Measurements from ENCODE around the gene STK24. TPM values are rescaled to one million over a fixed set of nuclear protein-coding genes. Genes with fewer than 3 reads are reported as not detected.

STK24 gene
- total RNA-seq, 1 experiment from 2014 or later = 121 TPM

DNA sequence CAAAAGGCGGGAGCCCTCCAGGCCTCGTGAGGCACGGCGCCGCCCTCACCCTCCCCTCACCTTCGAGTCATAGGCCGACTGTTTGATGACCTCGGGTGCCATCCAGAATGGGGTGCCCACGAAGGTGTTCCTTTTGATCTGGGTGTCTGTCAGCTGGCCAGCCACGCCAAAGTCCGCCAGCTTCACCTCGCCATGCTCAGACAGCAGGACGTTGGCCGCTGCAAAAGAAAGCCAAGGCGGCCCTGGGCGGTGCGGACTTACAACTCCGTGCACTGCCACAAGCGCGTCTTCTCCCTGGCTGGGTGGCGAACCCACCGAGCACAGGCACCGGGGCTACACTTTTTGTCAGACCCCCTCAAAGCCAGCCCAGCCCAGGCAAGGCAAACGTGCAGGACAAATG, 102.1 kb downstream of the STK24 start:
- DNase-seq (ENCODE audit: low spot score) = no peak

DNA sequence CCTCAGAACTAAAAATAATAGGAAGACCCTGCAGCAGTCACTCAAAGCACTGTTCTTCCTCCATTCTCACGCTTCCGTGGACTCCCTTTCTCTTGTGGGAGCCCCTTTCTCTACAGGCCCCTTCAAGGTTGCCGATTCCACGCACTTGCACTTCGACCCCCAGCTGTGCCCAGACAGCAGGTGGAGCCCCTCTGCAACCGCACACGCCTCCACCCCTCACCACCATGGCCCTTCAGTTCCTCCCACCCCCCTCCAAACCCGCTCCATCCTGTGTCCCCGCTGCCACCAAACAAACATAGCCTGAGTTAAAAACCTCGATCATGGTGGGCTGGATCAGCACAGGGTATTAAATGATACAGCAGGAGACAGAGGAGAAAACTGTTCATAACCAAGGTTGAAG, 102.6 kb downstream of the STK24 start:
- DNase-seq (ENCODE audit: low spot score) = no peak

DNA sequence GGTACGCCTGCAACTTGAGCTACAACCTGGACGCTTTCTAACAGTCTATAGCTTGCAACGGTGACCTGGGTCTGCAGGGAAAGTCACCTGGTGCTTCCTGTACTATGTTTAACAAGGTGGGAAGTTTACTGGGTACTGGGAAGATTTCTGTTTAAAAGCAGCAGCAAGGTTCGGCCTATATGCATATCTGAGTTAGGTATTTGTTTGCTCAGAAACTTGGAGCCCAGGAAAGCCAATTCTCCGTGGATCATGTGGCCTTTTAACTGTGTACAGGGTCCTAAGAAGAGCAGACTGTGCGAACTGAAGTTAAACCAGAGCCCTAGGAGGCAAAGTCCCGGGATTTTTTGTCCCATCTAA, 103.1 kb downstream of the STK24 start:
- no peak for DNase-seq (ENCODE audit: low spot score)

DNA sequence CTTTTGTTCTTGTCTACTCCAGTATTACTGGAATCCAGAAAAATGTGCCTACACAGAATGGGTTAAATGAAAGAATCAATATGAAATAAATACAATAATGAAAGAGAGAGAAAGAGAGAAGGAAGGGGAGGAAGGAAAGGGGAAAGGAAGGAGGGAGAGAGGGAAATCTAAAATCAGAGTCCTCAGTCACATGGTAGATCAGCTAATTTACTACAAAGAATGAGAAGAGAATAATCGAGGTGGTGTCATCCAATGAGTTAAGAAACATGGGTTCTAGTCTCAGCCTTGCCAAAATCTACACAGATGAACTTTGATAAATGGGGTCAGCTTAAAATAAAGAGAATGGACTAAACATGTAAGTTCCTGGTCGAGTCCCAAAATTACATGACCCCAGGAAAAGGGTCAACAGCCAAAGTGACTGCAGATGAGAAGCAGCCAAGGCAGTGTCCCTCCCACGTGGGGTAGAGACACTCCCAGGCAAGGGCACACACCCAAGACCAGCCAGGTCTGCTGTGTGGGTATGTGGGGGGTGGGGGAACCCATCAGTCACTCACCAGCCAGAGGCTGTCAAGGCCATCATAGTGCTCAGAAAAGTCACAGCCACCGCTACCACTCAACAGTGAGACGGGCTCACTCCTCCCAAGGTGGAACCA, 103.6 kb downstream of the STK24 start:
- DNase-seq (ENCODE audit: low spot score) = no peak

DNA sequence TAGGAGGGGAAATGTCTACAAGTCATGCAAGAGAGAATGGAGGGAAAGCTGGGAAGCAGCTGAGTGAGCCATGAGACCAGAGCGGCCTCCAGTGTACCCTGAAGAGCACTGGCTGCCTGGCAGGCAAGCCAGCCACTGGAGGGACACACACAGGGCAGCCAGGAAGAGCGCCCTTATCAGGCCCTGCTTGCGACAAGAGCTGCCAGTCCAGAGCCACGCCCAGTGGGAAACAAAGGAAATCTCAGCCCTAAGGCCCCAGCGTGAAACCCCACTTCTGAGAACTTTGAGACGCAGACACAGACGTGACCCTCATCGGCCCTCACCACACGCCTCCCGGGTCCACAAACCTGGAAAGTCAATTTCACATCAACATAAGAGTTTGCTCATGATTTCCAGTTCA, 105.0 kb downstream of the STK24 start:
- DNase-seq (ENCODE audit: low spot score) = no peak

DNA sequence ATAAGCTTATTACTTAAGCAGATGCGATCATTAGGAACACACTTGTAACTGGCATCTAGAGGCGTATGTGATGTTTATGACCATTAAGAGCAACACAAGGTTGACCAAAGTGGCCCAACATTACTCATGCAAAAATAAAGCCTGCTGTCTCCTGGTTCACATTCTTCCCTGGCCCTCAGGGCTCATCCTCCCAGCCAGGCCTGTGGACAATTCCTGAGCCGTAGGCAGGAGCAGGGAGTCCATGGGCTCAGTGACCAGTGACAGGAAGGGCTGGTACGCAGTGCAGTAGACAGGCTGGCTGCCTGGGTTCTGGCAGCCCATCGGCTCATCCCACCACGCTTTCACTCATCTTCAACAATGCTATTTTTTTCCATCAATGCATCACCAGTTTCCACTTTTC, 106.0 kb downstream of the STK24 start:
- no peak for DNase-seq (ENCODE audit: low spot score)

DNA sequence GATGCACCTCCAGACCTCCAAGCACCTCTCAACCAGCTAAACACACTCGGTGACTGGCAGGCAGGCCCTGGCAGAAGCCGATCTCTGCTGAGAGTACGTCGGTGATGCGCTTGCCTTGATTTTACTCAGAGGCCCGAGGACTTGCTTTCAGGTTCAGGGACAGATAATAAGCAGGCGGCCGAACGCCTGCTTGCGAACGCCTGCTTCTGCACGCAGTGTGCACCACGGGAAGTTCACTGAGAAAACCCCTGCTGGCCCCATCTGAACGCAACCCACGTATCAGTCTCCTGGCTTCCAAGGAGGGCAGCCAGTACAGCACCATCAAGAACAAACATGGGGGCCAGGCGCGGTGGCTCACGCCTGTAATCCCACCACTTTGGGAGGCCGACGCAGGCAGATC, 108.0 kb downstream of the STK24 start:
- DNase-seq (ENCODE audit: low spot score) = no peak

DNA sequence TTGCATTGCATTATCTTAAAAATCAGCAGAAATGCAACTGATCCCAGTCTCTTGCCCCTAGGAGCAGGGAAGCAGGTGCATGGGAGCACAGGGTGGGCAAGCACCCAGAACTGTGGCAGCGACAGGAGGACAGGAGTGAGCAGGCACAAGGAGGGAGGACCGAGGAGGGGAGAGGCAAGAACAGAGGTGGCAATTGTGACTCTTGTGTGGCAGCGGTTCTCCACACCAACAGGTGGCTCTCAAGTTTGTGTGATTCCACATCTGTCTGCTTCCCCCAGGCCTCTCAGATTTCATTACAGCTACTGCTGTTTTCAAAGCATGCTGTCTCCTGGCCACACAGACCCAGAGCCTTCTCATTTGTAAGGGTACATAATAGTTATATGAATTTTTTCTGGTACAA, 108.5 kb downstream of the STK24 start:
- DNase-seq (ENCODE audit: low spot score) = no peak

DNA sequence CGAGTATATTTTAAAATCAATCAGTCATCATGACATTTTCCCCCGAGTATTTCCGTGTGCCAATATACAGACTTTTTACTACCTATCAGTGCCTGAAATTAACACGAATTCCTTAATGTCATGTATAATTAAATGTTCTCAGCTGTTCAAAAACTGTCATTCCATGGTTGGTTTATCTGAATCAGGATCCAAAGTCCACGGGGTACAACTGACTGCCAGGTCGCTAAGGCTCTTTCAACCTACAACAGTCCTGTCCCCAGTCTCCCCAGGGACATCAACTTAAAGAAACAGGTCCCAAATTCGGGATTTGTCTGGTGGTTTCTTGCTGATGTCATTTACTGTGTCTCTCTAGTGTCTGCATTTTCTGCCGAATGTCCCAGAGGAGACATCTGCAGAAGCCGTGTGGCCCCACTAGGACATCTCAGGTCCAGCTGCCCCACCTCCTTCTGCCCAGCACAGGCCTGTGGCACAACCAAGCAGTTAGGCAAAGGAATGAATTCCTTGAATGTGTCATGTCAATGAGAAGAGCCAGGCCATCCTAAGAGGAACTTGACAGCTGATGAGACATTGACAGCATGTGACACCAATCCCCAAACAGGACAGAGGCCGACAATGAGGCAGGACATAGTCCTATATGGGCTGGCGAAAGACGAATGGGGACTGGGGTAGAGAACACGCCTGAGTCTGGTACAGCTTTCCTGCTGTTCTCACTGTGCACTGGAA, 109.5 kb downstream of the STK24 start:
- no peak for DNase-seq (ENCODE audit: low spot score)

DNA sequence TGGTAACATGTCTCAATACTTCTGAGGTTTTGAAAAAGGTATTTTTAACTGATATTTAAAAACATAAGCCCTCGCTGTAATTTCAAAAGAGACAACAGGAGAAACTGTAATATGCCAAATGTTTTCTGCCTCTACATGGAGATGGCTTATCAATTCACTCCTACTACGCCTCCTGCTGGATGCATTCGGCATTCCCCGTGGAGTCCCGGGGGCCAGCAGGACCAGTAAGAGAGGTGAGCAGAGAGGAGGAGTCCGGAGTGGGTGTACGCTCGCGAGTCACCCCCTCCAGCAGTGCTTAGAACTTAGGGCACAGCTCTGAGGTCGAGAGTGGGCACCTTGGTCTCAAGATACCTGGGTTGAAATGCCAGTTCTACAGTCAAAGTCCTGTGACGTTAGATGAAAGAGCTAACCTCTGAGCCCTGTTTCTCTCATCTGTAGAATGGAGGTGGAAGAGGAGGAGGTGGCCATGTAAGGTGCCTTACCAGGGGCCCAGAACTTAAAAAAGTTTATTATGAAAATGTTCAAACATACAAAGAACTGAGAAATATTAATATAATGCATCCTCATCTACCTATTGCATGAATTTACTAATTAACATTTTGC, 110.2 kb downstream of the STK24 start:
- peak; percentile 57 for DNase-seq (ENCODE audit: low spot score)

DNA sequence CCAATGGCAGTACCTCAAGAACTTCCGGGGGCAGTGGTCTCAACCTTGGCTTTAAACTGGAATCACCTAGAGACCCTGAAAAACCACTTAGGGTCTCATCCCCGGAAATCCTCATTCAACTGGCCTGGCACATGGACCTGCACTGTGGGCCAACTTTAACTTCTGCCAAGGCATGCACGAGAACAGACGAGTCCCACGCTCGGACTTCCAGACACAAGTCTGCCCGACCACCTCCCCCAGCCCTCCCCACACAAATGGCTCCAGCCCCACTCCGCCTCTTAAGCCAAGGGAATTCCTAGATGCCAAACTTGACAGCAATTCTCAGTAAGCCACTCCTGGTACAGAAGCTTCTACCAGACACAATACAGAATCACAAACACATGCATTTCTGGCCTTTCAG, 114.0 kb downstream of the STK24 start:
- DNase-seq (ENCODE audit: low spot score) = no peak

DNA sequence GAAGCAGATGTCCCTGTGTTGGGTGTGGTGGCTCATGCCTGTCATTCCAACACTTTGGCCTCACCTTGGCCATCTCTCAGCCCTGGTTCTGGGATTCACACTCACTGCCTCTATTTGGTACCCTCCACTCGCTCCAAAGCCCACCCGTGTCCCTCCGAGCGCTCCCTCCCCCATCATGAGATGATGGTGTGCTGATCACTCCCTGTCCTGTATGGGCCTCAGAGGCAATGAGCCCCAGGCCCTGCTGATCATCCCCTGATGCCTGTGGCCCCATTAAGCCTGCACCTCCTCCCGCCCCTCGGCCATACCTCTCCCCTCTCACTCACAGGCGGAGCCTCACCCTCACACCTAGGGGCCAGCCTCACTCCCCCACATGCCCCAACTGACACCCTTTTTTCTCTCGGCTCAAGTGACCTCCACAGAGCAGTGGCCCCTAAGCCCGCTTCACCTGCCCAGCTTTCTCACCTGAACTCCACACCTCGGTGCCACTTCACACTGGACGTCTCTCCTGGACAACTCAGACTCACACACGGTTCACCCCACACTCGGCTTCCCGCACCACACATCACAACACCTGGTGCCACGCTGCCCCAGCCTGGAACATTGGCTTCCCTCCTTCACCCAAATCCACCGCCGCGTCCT, 114.5 kb downstream of the STK24 start:
- no peak for DNase-seq (ENCODE audit: low spot score)

DNA sequence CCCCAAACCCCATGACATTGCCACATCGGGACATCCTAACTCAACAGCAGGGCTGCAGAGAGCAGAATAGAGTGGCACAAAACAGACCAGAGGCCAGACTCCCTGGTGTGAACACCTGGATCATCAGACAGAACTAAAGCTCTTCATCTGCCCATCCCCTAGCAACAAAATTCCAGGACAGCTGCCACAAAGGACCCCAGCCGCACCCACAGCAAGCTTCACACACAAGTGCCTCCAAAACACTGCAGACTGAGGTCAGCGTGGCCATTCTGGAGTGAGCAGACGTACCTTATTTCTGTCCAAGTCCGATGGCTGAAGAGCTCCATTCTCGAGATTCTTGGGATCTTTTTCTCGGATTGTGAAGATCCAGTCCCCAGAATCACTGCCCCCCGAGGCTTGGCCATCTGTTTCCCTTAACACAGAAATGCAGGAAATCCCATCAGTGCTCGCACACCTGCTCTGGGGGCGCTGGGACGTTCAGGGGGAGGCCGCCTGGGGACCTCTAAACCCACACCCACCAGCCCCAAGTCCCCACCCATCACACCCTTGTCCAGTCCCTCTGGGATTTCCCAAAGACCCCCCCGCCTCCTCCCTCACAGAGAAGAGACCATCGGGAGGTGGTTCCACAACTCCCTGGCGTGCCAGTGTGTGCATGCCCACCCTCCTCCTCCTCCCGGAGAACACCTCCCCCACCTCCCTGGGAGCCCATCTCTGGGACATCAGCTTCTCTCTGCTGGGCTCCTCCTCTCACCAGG, 115.2 kb downstream of the STK24 start:
- no peak for DNase-seq (ENCODE audit: low spot score)

DNA sequence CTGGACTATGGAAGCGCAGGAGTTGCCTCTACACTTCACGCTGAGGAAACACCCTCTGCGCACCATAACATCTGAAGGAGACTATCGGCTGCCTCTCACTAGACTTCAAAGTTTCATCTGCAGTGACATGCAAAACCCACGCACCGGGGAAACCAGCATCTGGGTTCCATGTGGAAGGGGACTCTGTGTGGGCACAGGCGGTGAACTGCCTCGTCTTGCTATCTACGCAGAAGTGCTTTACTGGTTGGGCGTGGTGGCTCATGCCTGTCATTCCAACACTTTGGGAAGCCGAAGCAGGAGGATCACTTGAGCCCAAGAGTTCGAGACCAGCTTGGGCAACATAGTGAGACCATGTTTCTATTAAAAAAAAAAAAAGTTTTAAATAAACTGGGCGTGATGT, 116.4 kb downstream of the STK24 start:
- no peak for DNase-seq (ENCODE audit: low spot score)

DNA sequence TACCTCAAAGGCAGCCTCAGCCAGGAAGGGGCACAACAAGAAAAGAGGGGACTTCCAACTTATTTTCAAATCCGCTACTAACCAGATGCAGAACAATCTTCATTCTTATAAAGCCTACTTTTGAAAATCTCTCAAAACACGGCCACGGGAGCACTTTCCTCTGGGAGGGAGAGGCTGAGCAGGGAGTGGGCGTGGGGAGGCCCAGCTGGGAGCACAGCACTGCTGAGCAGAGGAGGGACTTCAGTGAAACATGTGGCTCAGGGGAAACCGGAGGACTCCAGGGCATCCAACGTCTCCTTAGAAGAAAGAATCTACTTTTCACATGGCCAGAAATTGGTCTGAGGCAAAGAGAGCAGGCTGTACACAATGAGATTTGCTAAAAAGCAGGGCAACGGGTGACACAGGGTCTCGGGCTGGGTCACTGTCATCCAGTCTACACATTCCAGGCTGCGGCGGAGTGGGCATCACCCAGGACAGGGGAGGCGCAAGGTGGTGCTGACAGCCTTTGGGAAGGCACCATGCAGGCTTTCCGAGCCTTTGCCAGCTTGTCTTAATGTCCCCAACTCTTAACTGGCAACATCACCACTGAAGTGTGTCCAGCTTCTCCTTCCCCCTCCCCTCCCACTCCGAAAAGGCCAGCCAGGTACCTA, 117.1 kb downstream of the STK24 start:
- DNase-seq (ENCODE audit: low spot score) = no peak

DNA sequence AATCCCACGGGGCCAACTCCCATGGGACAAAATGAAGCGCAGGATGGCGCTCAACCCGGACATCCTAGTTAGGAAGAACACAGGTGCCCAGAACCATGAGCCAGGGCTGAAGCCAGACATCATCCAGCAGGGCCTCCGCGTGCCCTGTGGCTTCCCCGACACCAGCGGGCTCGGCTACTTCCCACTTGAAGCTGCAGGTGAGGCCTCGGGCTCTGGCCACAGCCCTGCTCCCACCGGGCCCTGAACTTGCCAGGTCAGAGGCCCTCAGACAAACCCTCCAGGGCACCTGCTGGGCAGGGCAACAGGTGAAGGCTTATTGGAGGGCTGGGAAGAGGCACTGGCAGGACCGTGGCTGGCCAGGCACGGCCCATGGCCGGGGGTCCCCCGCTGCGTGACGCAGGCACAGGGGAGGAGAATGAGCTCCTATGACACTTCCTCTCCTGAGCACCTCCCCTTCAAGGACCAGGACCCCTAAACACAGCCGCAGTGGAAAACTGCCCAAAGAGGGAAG, 117.7 kb downstream of the STK24 start:
- DNase-seq (ENCODE audit: low spot score) = no peak

DNA sequence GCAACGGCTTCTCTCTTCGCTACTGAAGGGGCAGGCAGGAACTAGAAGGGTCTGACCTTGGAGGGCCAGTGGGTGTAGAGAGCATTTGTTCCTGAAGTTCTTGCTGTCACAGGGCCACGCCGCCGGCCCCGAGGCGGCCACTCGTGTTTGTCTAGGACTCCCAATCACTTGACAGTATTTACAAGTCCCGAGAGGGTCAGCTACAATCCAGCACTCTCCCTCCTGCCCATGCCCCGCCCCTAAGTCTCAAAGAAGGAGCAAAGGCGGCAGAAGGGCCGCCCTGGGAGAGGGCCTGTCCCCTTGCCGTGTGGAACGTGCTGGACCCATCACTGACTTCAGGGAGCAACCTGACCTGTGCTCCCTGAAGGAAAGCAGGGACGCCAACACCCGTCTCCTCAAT, 118.5 kb downstream of the STK24 start:
- no peak for DNase-seq (ENCODE audit: low spot score)

DNA sequence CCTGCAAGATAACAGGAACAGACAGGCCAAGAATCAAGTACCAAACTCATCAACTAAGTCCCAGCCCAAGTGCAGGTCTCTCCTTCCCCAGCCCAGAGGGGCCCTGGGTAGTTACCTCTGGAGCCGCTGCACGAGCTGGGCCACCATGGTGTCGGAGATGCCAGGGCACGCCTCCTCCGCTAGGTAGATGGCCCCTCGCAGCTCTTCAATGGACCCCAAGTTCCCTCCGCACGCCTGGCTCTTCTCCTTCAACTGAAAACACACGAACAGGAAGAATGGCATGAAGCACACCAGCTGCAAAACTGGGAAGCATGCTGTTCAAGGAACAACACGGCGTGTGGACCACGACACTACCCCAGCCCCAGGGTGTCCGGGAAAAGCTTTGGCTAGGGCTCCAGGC, 119.9 kb downstream of the STK24 start:
- DNase-seq (ENCODE audit: low spot score) = no peak

DNA sequence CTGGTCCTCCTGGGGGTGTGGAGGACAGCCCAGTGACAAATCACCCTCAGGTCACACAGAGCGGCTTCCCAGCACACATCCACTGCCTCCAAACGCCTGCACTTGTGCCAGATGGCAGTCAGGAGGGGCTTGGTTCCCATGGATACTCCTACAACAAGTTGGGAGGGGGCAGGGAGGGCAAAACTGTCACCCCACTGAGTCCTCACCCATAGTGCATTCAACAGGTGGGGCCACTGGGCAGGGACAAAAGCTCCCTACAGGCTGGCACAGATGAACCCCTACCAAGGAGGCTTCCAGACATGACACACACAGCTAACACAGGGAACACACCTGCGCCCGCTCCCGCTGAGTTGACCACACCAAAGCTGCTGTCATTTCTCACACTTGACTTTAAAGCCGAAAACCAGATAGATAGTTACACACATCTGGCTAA, 120.5 kb downstream of the STK24 start:
- no peak for DNase-seq (ENCODE audit: low spot score)

DNA sequence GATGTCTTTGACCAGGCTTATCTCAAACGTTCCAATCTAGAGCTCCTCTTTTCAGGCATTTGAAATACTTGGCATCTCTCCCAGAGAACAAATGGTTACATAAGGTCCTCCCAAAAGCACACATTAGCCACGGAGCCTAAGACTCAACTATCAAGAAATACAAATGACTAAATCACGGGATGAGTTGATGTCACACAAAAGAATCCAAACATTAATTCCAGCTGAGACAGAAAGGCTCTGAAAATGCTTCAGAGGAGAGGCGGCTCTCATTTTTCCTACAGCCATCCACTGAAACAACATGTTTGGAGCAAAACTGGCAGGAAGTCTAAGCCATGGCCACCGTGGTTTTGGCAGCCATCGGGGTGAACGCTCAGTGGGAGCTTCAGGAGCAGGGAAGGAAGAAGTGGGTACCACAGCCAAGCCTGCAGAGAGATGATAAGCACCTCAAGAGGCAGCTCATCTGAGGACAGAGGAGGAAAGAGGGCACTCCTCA, 122.5 kb downstream of the STK24 start:
- peak; percentile 79 for DNase-seq (ENCODE audit: low spot score)
